ENCODE measurements around the gene KRT14. TPM values are rescaled to one million over a fixed set of nuclear protein-coding genes. Genes with fewer than 3 reads are reported as not detected.
A peak's percentile ranks its signal among the peaks of the same experiment; 100 is the strongest.
"Not testable (repeated sequence)": the region's sequence is repeated elsewhere in the genome, so short reads cannot be mapped to it uniquely, and the experiment has no call there.

The KRT14 gene
- total RNA-seq, 1 experiment from 2014 or later = 0.15 TPM

- H3K27me3 ChIP-seq (ENCODE audit: low read length); POLR2A ChIA-PET (ENCODE audit: unreplicated experiment); H3F3A ChIP-seq (ENCODE audit: low read length, unreplicated experiment); H3K27ac ChIP-seq (ENCODE audit: low read length); intact Hi-C loops (cut with micrococcal nuclease); H3K4me1 ChIP-seq (ENCODE audit: insufficient read depth, low read length); DNase-seq; H3K79me2 ChIP-seq (ENCODE audit: low read length); ATAC-seq; H3K9ac ChIP-seq (ENCODE audit: low read length); H3K4me2 ChIP-seq (ENCODE audit: low read length); H3K36me3 ChIP-seq (ENCODE audit: low read depth, low read length); BruUV-seq (replicated peaks); H3K9me2 ChIP-seq (replicated peaks; ENCODE audit: low read length); H3K4me3 ChIP-seq (ENCODE audit: low read length); H3K9me3 ChIP-seq (ENCODE audit: low read length); H4K20me1 ChIP-seq (ENCODE audit: low read length); H2AFZ ChIP-seq (ENCODE audit: low read length): not testable (repeated sequence)
- CTCF ChIA-PET = interaction anchor here (0.5 kb wide), 1 partner anchor 12 kb away, joined by 4 read pairs; no protein-coding TSS in a partner anchor
These were observed 20.2 kb upstream of the KRT14 start for GRCh38 chr17:41606930-41607329.

- Histone ChIP-seq H4K20me1 (ENCODE audit: low read length) (no peaks in the 10 kb centered on the region), H3K36me3 (ENCODE audit: low read depth, low read length) (no peaks in the 10 kb centered on the region), H3K79me2 (ENCODE audit: low read length) (no peaks in the 10 kb centered on the region), H2AFZ (ENCODE audit: low read length) (no peak overlapping the region), H3K9ac (ENCODE audit: low read length) (no peak overlapping the region), H3K4me2 (ENCODE audit: low read length) (no peak overlapping the region), H3K27me3 (ENCODE audit: low read length) (no peaks in the 10 kb centered on the region), H3F3A (ENCODE audit: low read length, unreplicated experiment) (no peaks in the 10 kb centered on the region), H3K4me1 (ENCODE audit: insufficient read depth, low read length) (no peaks in the 10 kb centered on the region), H3K9me2 (replicated peaks; ENCODE audit: low read length) (no peaks in the 10 kb centered on the region), H3K9me3 (ENCODE audit: low read length) (no peaks in the 10 kb centered on the region), H3K4me3 (ENCODE audit: low read length) (no peak overlapping the region), H3K27ac (ENCODE audit: low read length) (no peak overlapping the region)
- ChIA-PET CTCF (no interaction called here), POLR2A (ENCODE audit: unreplicated experiment) (interaction anchor here (0.5 kb wide), 1 partner anchor 32 kb away, joined by 3 read pairs; no protein-coding TSS in a partner anchor)
- no TSS peak for BruUV-seq (replicated peaks)
- intact Hi-C loops (cut with micrococcal nuclease) = no loop called here
- ATAC-seq (peak; percentile 54; the same call in 1 of the 2 replicates), DNase-seq (no peak)
- TF ChIP-seq CTCF (conservative IDR thresholded peaks at IDR 0.05; ENCODE audit: low read depth, low read length) (no peak), EZH2phosphoT487 (IDR thresholded peaks at IDR 0.05; ENCODE audit: borderline replicate concordance, low read length) (no peak), EZH2 (IDR thresholded peaks at IDR 0.05; ENCODE audit: low read length, unreplicated experiment) (no peak)
These were observed 15.8 kb upstream of the KRT14 start for GRCh38 chr17:41602524-41602923.

- no peak for ATAC-seq
These were observed 13.6 kb upstream of the KRT14 start for GRCh38 chr17:41600318-41600717.

More at GRCh38 chr17:41600318-41600717, 13.6 kb upstream of the KRT14 start:
- no peaks in the 10 kb centered on the region for H3K36me3 ChIP-seq (ENCODE audit: low read depth, low read length)
- no peaks in the 10 kb centered on the region for H3K79me2 ChIP-seq (ENCODE audit: low read length)
- no TSS peak for BruUV-seq (replicated peaks)
- H3K4me3 ChIP-seq (ENCODE audit: low read length) = no peak overlapping the region
- ChIA-PET POLR2A (ENCODE audit: unreplicated experiment) (no interaction called here), CTCF (no interaction called here)
- no peak overlapping the region for H2AFZ ChIP-seq (ENCODE audit: low read length)
- intact Hi-C loops (cut with micrococcal nuclease) = no loop called here
- TF ChIP-seq EZH2 (IDR thresholded peaks at IDR 0.05; ENCODE audit: low read length, unreplicated experiment) (no peak), CTCF (conservative IDR thresholded peaks at IDR 0.05; ENCODE audit: low read depth, low read length) (no peak), EZH2phosphoT487 (IDR thresholded peaks at IDR 0.05; ENCODE audit: borderline replicate concordance, low read length) (no peak)
- no peaks in the 10 kb centered on the region for H3K27me3 ChIP-seq (ENCODE audit: low read length)
- H3F3A ChIP-seq (ENCODE audit: low read length, unreplicated experiment) = no peaks in the 10 kb centered on the region
- DNase-seq = no peak
- no peak overlapping the region for H3K4me2 ChIP-seq (ENCODE audit: low read length)
- no peaks in the 10 kb centered on the region for H3K9me3 ChIP-seq (ENCODE audit: low read length)
- H3K9ac ChIP-seq (ENCODE audit: low read length) = no peak overlapping the region
- no peaks in the 10 kb centered on the region for H4K20me1 ChIP-seq (ENCODE audit: low read length)
- no peaks in the 10 kb centered on the region for H3K9me2 ChIP-seq (replicated peaks; ENCODE audit: low read length)
- no peak overlapping the region for H3K27ac ChIP-seq (ENCODE audit: low read length)
- H3K4me1 ChIP-seq (ENCODE audit: insufficient read depth, low read length) = no peaks in the 10 kb centered on the region
